Measurements from ENCODE around the gene LTB.

- TF ChIP-seq ZFP3 (CRISPR knock-in tag; IDR thresholded peaks at IDR 0.05): no peak
- TF ChIP-seq ZFP30 (CRISPR knock-in tag; IDR thresholded peaks at IDR 0.05): no peak
- no peak for TF ChIP-seq CSRNP3 (CRISPR knock-in tag; IDR thresholded peaks at IDR 0.05)
- no peak for TF ChIP-seq ARNTL (CRISPR knock-in tag; IDR thresholded peaks at IDR 0.05; ENCODE audit: borderline replicate concordance, low read depth)
- no peak for TF ChIP-seq PATZ1 (CRISPR knock-in tag; IDR thresholded peaks at IDR 0.05; ENCODE audit: borderline replicate concordance)
- TF ChIP-seq, protein P1, sequence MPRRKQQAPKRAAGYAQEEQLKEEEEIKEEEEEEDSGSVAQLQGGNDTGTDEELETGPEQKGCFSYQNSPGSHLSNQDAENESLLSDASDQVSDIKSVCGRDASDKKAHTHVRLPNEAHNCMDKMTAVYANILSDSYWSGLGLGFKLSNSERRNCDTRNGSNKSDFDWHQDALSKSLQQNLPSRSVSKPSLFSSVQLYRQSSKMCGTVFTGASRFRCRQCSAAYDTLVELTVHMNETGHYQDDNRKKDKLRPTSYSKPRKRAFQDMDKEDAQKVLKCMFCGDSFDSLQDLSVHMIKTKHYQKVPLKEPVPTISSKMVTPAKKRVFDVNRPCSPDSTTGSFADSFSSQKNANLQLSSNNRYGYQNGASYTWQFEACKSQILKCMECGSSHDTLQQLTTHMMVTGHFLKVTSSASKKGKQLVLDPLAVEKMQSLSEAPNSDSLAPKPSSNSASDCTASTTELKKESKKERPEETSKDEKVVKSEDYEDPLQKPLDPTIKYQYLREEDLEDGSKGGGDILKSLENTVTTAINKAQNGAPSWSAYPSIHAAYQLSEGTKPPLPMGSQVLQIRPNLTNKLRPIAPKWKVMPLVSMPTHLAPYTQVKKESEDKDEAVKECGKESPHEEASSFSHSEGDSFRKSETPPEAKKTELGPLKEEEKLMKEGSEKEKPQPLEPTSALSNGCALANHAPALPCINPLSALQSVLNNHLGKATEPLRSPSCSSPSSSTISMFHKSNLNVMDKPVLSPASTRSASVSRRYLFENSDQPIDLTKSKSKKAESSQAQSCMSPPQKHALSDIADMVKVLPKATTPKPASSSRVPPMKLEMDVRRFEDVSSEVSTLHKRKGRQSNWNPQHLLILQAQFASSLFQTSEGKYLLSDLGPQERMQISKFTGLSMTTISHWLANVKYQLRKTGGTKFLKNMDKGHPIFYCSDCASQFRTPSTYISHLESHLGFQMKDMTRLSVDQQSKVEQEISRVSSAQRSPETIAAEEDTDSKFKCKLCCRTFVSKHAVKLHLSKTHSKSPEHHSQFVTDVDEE (CRISPR knock-in tag; IDR thresholded peaks at IDR 0.05): no peak
- no peak for TF ChIP-seq TCF4 (CRISPR knock-in tag; IDR thresholded peaks at IDR 0.05; ENCODE audit: borderline replicate concordance)
- TF ChIP-seq ZNF70 (CRISPR knock-in tag; IDR thresholded peaks at IDR 0.05): no peak
- TF ChIP-seq ISL1 (CRISPR knock-in tag; IDR thresholded peaks at IDR 0.05): no peak
- no peak for TF ChIP-seq BACH2 (CRISPR knock-in tag; IDR thresholded peaks at IDR 0.05; ENCODE audit: borderline replicate concordance)
- no peak for TF ChIP-seq CREB5 (CRISPR knock-in tag; IDR thresholded peaks at IDR 0.05; ENCODE audit: low read depth)
- no peak for TF ChIP-seq ESRRG (CRISPR knock-in tag; IDR thresholded peaks at IDR 0.05)
- TF ChIP-seq POU6F1 (CRISPR knock-in tag; IDR thresholded peaks at IDR 0.05; ENCODE audit: borderline replicate concordance, low read depth): no peak
- no peak for TF ChIP-seq ZC3H10 (CRISPR knock-in tag; IDR thresholded peaks at IDR 0.05)
Observed at GRCh38 chr6:31531162-31531561, 51.1 kb downstream of the LTB start.
